Subcutaneous adipose tissue (tissue), 4 donors: ENCODE measurements around the gene VSTM2A. TPM values are rescaled to one million over a fixed set of nuclear protein-coding genes. Genes with fewer than 3 reads are reported as not detected.

Source experiments
- CTCF ChIP-seq: fragments of 450-650 bp; IDR thresholded peaks from one replicate; pipeline ENCODE4 v1.5.1; 2016; ENCODE audit warnings: low read depth, mild to moderate bottlenecking, control low read depth, antibody characterized with exemption, moderate library complexity
- total RNA-seq, 4 donors: library from RNA; depleted of rRNA; stranded (reverse); fragments of >200 nt; gene quantifications; one replicate each; pipeline ENCODE4 v1.1.0, GENCODE V29; 2016

VSTM2A gene
- not detected for total RNA-seq

- no peak for TF ChIP-seq CTCF
Observed at GRCh38 chr7:54541669-54542625, at the start of gene VSTM2A. TSS of gene VSTM2A (plus strand) at chr7:54542375. CDS start at chr7:54542731, 356 bp downstream.

- no peak for TF ChIP-seq CTCF
Observed at GRCh38 chr7:54529568-54529967, 12.6 kb upstream of the VSTM2A start.

GRCh38 chr7:54538122-54538521, 4.1 kb upstream of the VSTM2A start:
- TF ChIP-seq CTCF: no peak

- no peak for TF ChIP-seq CTCF
Observed at GRCh38 chr7:54543051-54543488, 895 bp downstream of the VSTM2A start.

- no peak for TF ChIP-seq CTCF
Observed at GRCh38 chr7:54544149-54544526, 2.0 kb downstream of the VSTM2A start.

- TF ChIP-seq CTCF: no peak
Observed at GRCh38 chr7:54544527-54545240, 2.5 kb downstream of the VSTM2A start.

GRCh38 chr7:54545241-54545563, 3.0 kb downstream of the VSTM2A start:
- no peak for TF ChIP-seq CTCF
